HepG2 (cell line): ENCODE data around the gene SP5. TPM values are rescaled to one million over a fixed set of nuclear protein-coding genes. Genes with fewer than 3 reads are reported as not detected.
A peak's percentile ranks its signal among the peaks of the same experiment; 100 is the strongest.

Source experiments
- CBX2 ChIP-seq, 2 experiments: fragments of 200-600 bp in 1 of 2; sonication (generic); formaldehyde crosslinking in 1 of 2; IDR thresholded peaks; 2 replicates each; pipeline versions ENCODE4 v1.7.0 to v1.8.1; 2018 to 2022; ENCODE audit warnings: low read depth in 2 of 2, low read length in 1 of 2, mild to moderate bottlenecking in 1 of 2, missing genetic modification reagents in 1 of 2
- FLYWCH1 ChIP-seq: sonication (generic); formaldehyde crosslinking; IDR thresholded peaks from 2 replicates; pipeline ENCODE4 v1.8.1; 2023; ENCODE audit warnings: mild to moderate bottlenecking, missing genetic modification reagents
- HNRNPLL ChIP-seq: fragments of 200-400 bp; formaldehyde crosslinking; IDR thresholded peaks from 2 replicates; pipeline ENCODE4 v1.6.1; 2017; ENCODE audit warnings: mild to moderate bottlenecking, low read depth, low read length; ENCODE audit not compliant: poor library complexity, severe bottlenecking
- MTA3 ChIP-seq: sonication (generic); formaldehyde crosslinking; IDR thresholded peaks from 2 replicates; pipeline ENCODE4 v1.4.0; 2020; ENCODE audit warnings: missing genetic modification reagents
- MTERF4 ChIP-seq: sonication (generic); formaldehyde crosslinking; IDR thresholded peaks from 2 replicates; pipeline ENCODE4 v1.8.0; 2023; ENCODE audit warnings: mild to moderate bottlenecking, missing genetic modification reagents
- ZNF407 ChIP-seq: sonication (generic); formaldehyde crosslinking; IDR thresholded peaks from one replicate; pipeline ENCODE4 v1.5.1; 2020; ENCODE audit warnings: mild to moderate bottlenecking, missing genetic modification reagents; ENCODE audit errors: not compliant biosample characterization
- ZNF446 ChIP-seq: sonication (generic); formaldehyde crosslinking; IDR thresholded peaks from 2 replicates; pipeline ENCODE4 v1.5.0; 2020; ENCODE audit warnings: mild to moderate bottlenecking, missing genetic modification reagents
- ZNF710 ChIP-seq: sonication (generic); formaldehyde crosslinking; IDR thresholded peaks from 2 replicates; pipeline ENCODE4 v1.5.0; 2020; ENCODE audit warnings: mild to moderate bottlenecking, missing genetic modification reagents, borderline replicate concordance
- ZNF878 ChIP-seq: sonication (generic); formaldehyde crosslinking; IDR thresholded peaks from 2 replicates; pipeline ENCODE4 v1.8.1; 2023; ENCODE audit warnings: mild to moderate bottlenecking, missing genetic modification reagents, moderate library complexity
- polyA plus RNA-seq, 8 experiments: library from polyadenylated mRNA; depleted of rRNA in 3 of 8; stranded (reverse) in 7 of 8; unstranded in 1 of 8; fragments of >200 nt; fragmentation: Illumina TruSeq in 4 of 8; extraction: Trizol in 4 of 8; gene quantifications; 2 replicates each; pipeline versions ENCODE4 v1.2.1 to v1.2.3, GENCODE V29; 2011 to 2016; ENCODE audit warnings: low read depth in 4 of 8, missing spikeins in 1 of 8, mixed read lengths in 1 of 8; ENCODE audit not compliant: insufficient read depth in 1 of 8
- total RNA-seq, 5 experiments: library from RNA; depleted of rRNA; stranded (reverse); fragments of >200 nt; fragmentation: Illumina TruSeq; extraction: Trizol; gene quantifications; 2 replicates each; pipeline ENCODE4 v1.2.3, GENCODE V29; 2016; ENCODE audit warnings: low read depth in 1 of 5
- TF ChIP-seq, protein P1 (sequence below): sonication (generic); formaldehyde crosslinking; IDR thresholded peaks from 2 replicates; pipeline ENCODE4 v1.4.0; 2020; ENCODE audit warnings: mild to moderate bottlenecking, missing genetic modification reagents

The SP5 gene
- total and polyA plus RNA-seq, 2 of the 13 experiments (the other 11 are each of a cell fraction or from before 2014, with no cell fraction given) = 50.8 to 119 TPM

DNA sequence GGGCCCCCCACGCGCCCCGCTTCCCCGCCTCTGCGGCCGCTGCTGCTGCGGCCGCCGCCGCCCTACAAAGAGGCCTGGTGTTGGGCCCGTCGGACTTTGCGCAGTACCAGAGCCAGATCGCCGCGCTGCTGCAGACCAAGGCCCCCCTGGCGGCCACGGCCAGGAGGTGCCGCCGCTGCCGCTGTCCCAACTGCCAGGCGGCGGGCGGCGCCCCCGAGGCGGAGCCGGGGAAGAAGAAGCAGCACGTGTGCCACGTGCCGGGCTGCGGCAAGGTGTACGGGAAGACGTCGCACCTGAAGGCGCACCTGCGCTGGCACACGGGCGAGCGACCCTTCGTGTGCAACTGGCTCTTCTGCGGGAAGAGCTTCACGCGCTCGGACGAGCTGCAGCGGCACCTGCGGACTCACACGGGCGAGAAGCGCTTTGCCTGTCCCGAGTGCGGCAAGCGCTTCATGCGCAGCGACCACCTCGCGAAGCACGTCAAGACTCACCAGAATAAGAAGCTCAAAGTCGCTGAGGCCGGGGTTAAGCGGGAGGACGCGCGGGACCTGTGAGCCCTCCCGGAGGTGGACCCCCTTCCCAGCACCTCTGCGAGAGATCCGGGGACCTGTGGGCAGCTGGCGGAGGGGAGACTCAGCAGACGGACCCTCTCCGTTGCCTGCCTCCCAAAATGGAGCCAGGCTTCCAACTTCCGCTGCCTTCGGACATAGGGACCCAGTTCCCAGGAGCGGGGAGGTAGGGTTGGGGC, 1.9 kb downstream of the SP5 start (continued):
- TF ChIP-seq CBX2 (IDR thresholded peaks at IDR 0.05; ENCODE audit: low read depth, low read length) (no peak), CBX2 (CRISPR knock-in tag; IDR thresholded peaks at IDR 0.05; ENCODE audit: low read depth) (no peak), ZNF446 (CRISPR knock-in tag) (no peak; the same call in 1 of the 2 replicates), FLYWCH1 (CRISPR knock-in tag) (no peak), MTA3 (no peak), ZNF710 (CRISPR knock-in tag) (no peak), MTERF4 (CRISPR knock-in tag) (peak; percentile 69; the same call in 1 of the 2 replicates), ZNF407 (CRISPR knock-in tag) (peak; percentile 95), HNRNPLL (peak; percentile 90), ZNF878 (CRISPR knock-in tag) (no peak)
- TF ChIP-seq, protein P1, sequence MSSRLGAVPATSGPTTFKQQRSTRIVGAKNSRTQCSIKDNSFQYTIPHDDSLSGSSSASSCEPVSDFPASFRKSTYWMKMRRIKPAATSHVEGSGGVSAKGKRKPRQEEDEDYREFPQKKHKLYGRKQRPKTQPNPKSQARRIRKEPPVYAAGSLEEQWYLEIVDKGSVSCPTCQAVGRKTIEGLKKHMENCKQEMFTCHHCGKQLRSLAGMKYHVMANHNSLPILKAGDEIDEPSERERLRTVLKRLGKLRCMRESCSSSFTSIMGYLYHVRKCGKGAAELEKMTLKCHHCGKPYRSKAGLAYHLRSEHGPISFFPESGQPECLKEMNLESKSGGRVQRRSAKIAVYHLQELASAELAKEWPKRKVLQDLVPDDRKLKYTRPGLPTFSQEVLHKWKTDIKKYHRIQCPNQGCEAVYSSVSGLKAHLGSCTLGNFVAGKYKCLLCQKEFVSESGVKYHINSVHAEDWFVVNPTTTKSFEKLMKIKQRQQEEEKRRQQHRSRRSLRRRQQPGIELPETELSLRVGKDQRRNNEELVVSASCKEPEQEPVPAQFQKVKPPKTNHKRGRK = peak; percentile 74
